GM23248 (cell line): Measurements from ENCODE around the gene WSB2. TPM values are rescaled to one million over a fixed set of nuclear protein-coding genes. Genes with fewer than 3 reads are reported as not detected.
A peak's percentile ranks its signal among the peaks of the same experiment; 100 is the strongest.

Source experiments
- DNase-seq: peaks from one replicate; pipeline ENCODE4 v3.0.0-alpha.2; 2015
- H2AFZ ChIP-seq: fragments of 200-600 bp; sonication (generic); 2 replicates; pipeline ENCODE4 v1.6.1; 2016; ENCODE audit warnings: antibody characterized with exemption
- H3F3A ChIP-seq: fragments of 200-600 bp; sonication (generic); 2 replicates; pipeline ENCODE4 v1.6.1; 2016; ENCODE audit warnings: mild to moderate bottlenecking, antibody characterized with exemption, mixed run types; ENCODE audit not compliant: insufficient read depth
- H3K27ac ChIP-seq: fragments of 200-600 bp; sonication (generic); 2 replicates; pipeline ENCODE4 v1.5.1; 2016; ENCODE audit warnings: mild to moderate bottlenecking
- H3K27me3 ChIP-seq: fragments of 200-600 bp; sonication (generic); replicated peaks from 2 replicates; pipeline ENCODE4 v1.6.1; 2016; ENCODE audit warnings: mild to moderate bottlenecking; ENCODE audit not compliant: insufficient read depth
- H3K36me3 ChIP-seq: fragments of 200-600 bp; sonication (generic); 2 replicates; pipeline ENCODE4 v1.6.1; 2016; ENCODE audit warnings: low read depth, mild to moderate bottlenecking
- H3K4me1 ChIP-seq: fragments of 200-600 bp; sonication (generic); 2 replicates; pipeline ENCODE4 v1.6.1; 2016; ENCODE audit warnings: mild to moderate bottlenecking; ENCODE audit not compliant: insufficient read depth
- H3K4me2 ChIP-seq: fragments of 200-600 bp; sonication (generic); one replicate; pipeline ENCODE4 v1.6.1; 2016; ENCODE audit warnings: mild to moderate bottlenecking; ENCODE audit not compliant: unreplicated experiment
- H3K4me3 ChIP-seq: fragments of 200-600 bp; sonication (generic); 2 replicates; pipeline ENCODE4 v1.5.1; 2016; ENCODE audit warnings: mild to moderate bottlenecking
- H3K79me2 ChIP-seq: fragments of 200-600 bp; sonication (generic); 2 replicates; pipeline ENCODE4 v1.6.1; 2016; ENCODE audit warnings: mild to moderate bottlenecking; ENCODE audit not compliant: insufficient read depth
- H3K9ac ChIP-seq: fragments of 200-600 bp; sonication (generic); 2 replicates; pipeline ENCODE4 v1.6.1; 2016; ENCODE audit warnings: mild to moderate bottlenecking
- H3K9me2 ChIP-seq: fragments of 200-600 bp; sonication (generic); 2 replicates; pipeline ENCODE4 v1.6.1; 2016; ENCODE audit warnings: mixed run types, mild to moderate bottlenecking, moderate library complexity; ENCODE audit not compliant: insufficient read depth
- H3K9me3 ChIP-seq: fragments of 200-600 bp; sonication (generic); one replicate; pipeline ENCODE4 v1.6.1; 2017; ENCODE audit warnings: low read depth
- H4K20me1 ChIP-seq: fragments of 200-600 bp; sonication (generic); 2 replicates; pipeline ENCODE4 v1.6.0; 2016; ENCODE audit not compliant: insufficient read depth
- EZH2 ChIP-seq: fragments of 200-600 bp; sonication (generic); IDR thresholded peaks from 2 replicates; pipeline ENCODE4 v1.6.1; 2018; ENCODE audit warnings: antibody characterized with exemption, mild to moderate bottlenecking; ENCODE audit not compliant: insufficient read depth, poor library complexity, severe bottlenecking
- EZH2phosphoT487 ChIP-seq: fragments of 200-600 bp; sonication (generic); IDR thresholded peaks from 2 replicates; pipeline ENCODE4 v1.6.1; 2018; ENCODE audit warnings: antibody characterized with exemption, moderate library complexity, mild to moderate bottlenecking, low read depth; ENCODE audit not compliant: insufficient read depth
- WGBS, 2 experiments: methylation state at CpG; one replicate each; pipeline ENCODE4 v1.1.6; 2015 to 2017; ENCODE audit warnings: low lambda C conversion rate in 2 of 2, low coverage in 1 of 2; ENCODE audit errors: missing lambda C conversion rate in 2 of 2; 5-methylcytosine and 5-hydroxymethylcytosine counted together
- in situ Hi-C: fragments of 300-500 bp; cut with MboI; formaldehyde crosslinking; loops from 2 replicates; pipeline ENCODE4 v1.15.0; 2020
- polyA plus RNA-seq: library from polyadenylated mRNA; unstranded; fragments of >200 nt; fragmentation: Nextera tagmentation; extraction: Ambion mirVana; gene quantifications from 2 replicates; pipeline ENCODE4 v1.2.1, GENCODE V29; 2016
- total RNA-seq: library from RNA; depleted of rRNA; stranded (reverse); fragments of >200 nt; shearing (Covaris generic); gene quantifications from 2 replicates; pipeline ENCODE4 v1.2.3, GENCODE V29; 2014

WSB2 gene
- total and polyA plus RNA-seq, 2 experiments from 2014 or later, result 65.8 to 162 TPM

GRCh38 chr12:118060301-118061010 lies 523 bp downstream of the WSB2 start:
- 0 to 1% methylated on average over 7 to 31 of the region's 46 CpGs for WGBS, 2 experiments
- H3K27ac ChIP-seq, result peak overlapping the region; percentile 92
- peak; percentile 66 for DNase-seq
- no peaks in the 10 kb centered on the region; the same call in 1 of the 2 replicates for H3K36me3 ChIP-seq
- in situ Hi-C loops, result no loop called here
- peak overlapping the region; percentile 97 for H3K4me2 ChIP-seq
- H4K20me1 ChIP-seq, result no peaks in the 10 kb centered on the region
- peaks cover 50% of the 10 kb centered on the region for H3F3A ChIP-seq
- 0 out of 2 replicates have a peak overlapping the region, but pooled peaks have one; percentile 39 for H2AFZ ChIP-seq
- H3K4me1 ChIP-seq, result peaks cover 29% of the 10 kb centered on the region
- H3K4me3 ChIP-seq, result peak overlapping the region; percentile 84
- TF ChIP-seq EZH2phosphoT487 (no peak), EZH2 (no peak)
- H3K9ac ChIP-seq, result peak overlapping the region; percentile 98
- no peaks in the 10 kb centered on the region for H3K27me3 ChIP-seq
- no peaks in the 10 kb centered on the region for H3K9me2 ChIP-seq
- H3K79me2 ChIP-seq, result peaks cover 68% of the 10 kb centered on the region
- no peaks in the 10 kb centered on the region for H3K9me3 ChIP-seq

- peaks cover 76% of the 10 kb centered on the region for H3K79me2 ChIP-seq
- peaks cover 29% of the 10 kb centered on the region for H3K4me1 ChIP-seq
- H3K36me3 ChIP-seq, result no peaks in the 10 kb centered on the region; the same call in 1 of the 2 replicates
- no peaks in the 10 kb centered on the region for H3K9me2 ChIP-seq
- WGBS, 2 experiments, result 0 to 1% methylated on average over 11 of the region's 11 CpGs
- H2AFZ ChIP-seq, result peak overlapping the region; percentile 50
- no peaks in the 10 kb centered on the region for H3K27me3 ChIP-seq
- H4K20me1 ChIP-seq, result no peaks in the 10 kb centered on the region
- H3K9me3 ChIP-seq, result no peaks in the 10 kb centered on the region
- peaks cover 49% of the 10 kb centered on the region for H3F3A ChIP-seq
- H3K4me3 ChIP-seq, result peak overlapping the region; percentile 84
- peak overlapping the region; percentile 92 for H3K27ac ChIP-seq
- DNase-seq, result peak; percentile 88
- TF ChIP-seq EZH2 (no peak), EZH2phosphoT487 (no peak)
- in situ Hi-C loops, result no loop called here
- peak overlapping the region; percentile 98 for H3K9ac ChIP-seq
- H3K4me2 ChIP-seq, result peak overlapping the region; percentile 97
Observed at GRCh38 chr12:118059341-118060191, 1.4 kb downstream of the WSB2 start.

GRCh38 chr12:118058881-118059280 lies 2.1 kb downstream of the WSB2 start:
- no peak for DNase-seq
- Histone ChIP-seq H4K20me1 (no peaks in the 10 kb centered on the region), H3K9me2 (no peaks in the 10 kb centered on the region), H3K9ac (peak overlapping the region; percentile 98), H3K4me3 (peak overlapping the region; percentile 84), H3K79me2 (peaks cover 83% of the 10 kb centered on the region), H2AFZ (0 out of 2 replicates have a peak overlapping the region, but pooled peaks have one; percentile 50), H3K27ac (peak overlapping the region; percentile 92), H3K27me3 (no peaks in the 10 kb centered on the region), H3F3A (peaks cover 48% of the 10 kb centered on the region), H3K36me3 (no peaks in the 10 kb centered on the region; the same call in 1 of the 2 replicates), H3K4me1 (peaks cover 32% of the 10 kb centered on the region), H3K4me2 (peak overlapping the region; percentile 97), H3K9me3 (no peaks in the 10 kb centered on the region)
- in situ Hi-C loops, result no loop called here
- TF ChIP-seq EZH2 (no peak), EZH2phosphoT487 (no peak)
- 81 to 84% methylated on average over 8 of the region's 8 CpGs for WGBS, 2 experiments

GRCh38 chr12:118058227-118058626 lies 2.8 kb downstream of the WSB2 start:
- no peak overlapping the region for H2AFZ ChIP-seq
- TF ChIP-seq EZH2phosphoT487 (no peak), EZH2 (no peak)
- H3K79me2 ChIP-seq, result peaks cover 90% of the 10 kb centered on the region
- H3K4me1 ChIP-seq, result peaks cover 33% of the 10 kb centered on the region
- 85 to 95% methylated on average over 7 of the region's 7 CpGs for WGBS, 2 experiments
- no peaks in the 10 kb centered on the region for H3K27me3 ChIP-seq
- H3F3A ChIP-seq, result peaks cover 48% of the 10 kb centered on the region
- no peaks in the 10 kb centered on the region for H3K9me3 ChIP-seq
- DNase-seq, result no peak
- H4K20me1 ChIP-seq, result no peaks in the 10 kb centered on the region
- no peaks in the 10 kb centered on the region for H3K9me2 ChIP-seq
- H3K9ac ChIP-seq, result 0 out of 2 replicates have a peak overlapping the region, but pooled peaks have one; percentile 98
- H3K27ac ChIP-seq, result no peak overlapping the region
- H3K4me3 ChIP-seq, result no peak overlapping the region
- in situ Hi-C loops, result no loop called here
- no peaks in the 10 kb centered on the region; the same call in 1 of the 2 replicates for H3K36me3 ChIP-seq
- H3K4me2 ChIP-seq, result no peak overlapping the region
